ENCODE results near the gene BTD. TPM values are rescaled to one million over a fixed set of nuclear protein-coding genes. Genes with fewer than 3 reads are reported as not detected.

The BTD gene
- total and polyA plus RNA-seq, 10 of the 15 experiments (the other 5 are each of a cell fraction or from before 2014, with no cell fraction given) = 3.4 to 10.3 (median 5.0) TPM

- no peak for TF ChIP-seq E2F8 (IDR thresholded peaks at IDR 0.05; ENCODE audit: low read depth, partially characterized antibody)
- TF ChIP-seq JUND (IDR thresholded peaks at IDR 0.05; ENCODE audit: low read depth, low read length) = no peak
- no peak for TF ChIP-seq DPF2 (IDR thresholded peaks at IDR 0.05)
- no peak for TF ChIP-seq CREB1 (IDR thresholded peaks at IDR 0.05; ENCODE audit: low read depth)
- no peak for TF ChIP-seq NKRF (conservative IDR thresholded peaks at IDR 0.05)
- no peak for TF ChIP-seq MYB (IDR thresholded peaks at IDR 0.05; ENCODE audit: borderline replicate concordance, low read depth, low read length)
- TF ChIP-seq POLR2AphosphoS2 (IDR thresholded peaks at IDR 0.05; ENCODE audit: low read depth, low read length) = no peak
Observed at GRCh38 chr3:15645246-15645645, 43.7 kb downstream of the BTD start (continued).
